Right lobe of liver (tissue), 6 donors: ENCODE measurements around the gene DOCK1. TPM values are rescaled to one million over a fixed set of nuclear protein-coding genes. Genes with fewer than 3 reads are reported as not detected.

ENCODE experiments used
- ATAC-seq, 4 donors: fragments of 200-7000 bp; cut with Tn5 transposase; one replicate each; pipeline ENCODE4 v1.9.1; 2020; ENCODE audit warnings: mild to moderate bottlenecking in 4 of 4, moderate library complexity in 4 of 4
- DNase-seq, 3 donors: peaks; one replicate each; pipeline ENCODE4 v3.0.0-alpha.2; 2020
- H3K27ac ChIP-seq, 3 donors: fragments of 200-600 bp; one replicate each; pipeline ENCODE4 v1.8.0; 2022
- H3K27me3 ChIP-seq, 2 donors: fragments of 200-600 bp; one replicate each; pipeline ENCODE4 v1.8.0; 2022
- H3K36me3 ChIP-seq, 4 donors: fragments of 200-600 bp; sonication (generic) in 1 of 4; one replicate each; pipeline versions ENCODE4 v1.5.1 to v1.8.0; 2017 to 2022; ENCODE audit warnings: control low read depth in 1 of 4
- H3K4me1 ChIP-seq, 4 donors: fragments of 200-600 bp; sonication (generic) in 1 of 4; one replicate each; pipeline versions ENCODE4 v1.5.1 to v1.8.0; 2017 to 2022; ENCODE audit warnings: control low read depth in 1 of 4
- H3K4me3 ChIP-seq, 3 donors: fragments of 200-600 bp; one replicate each; pipeline ENCODE4 v1.8.0; 2022
- H3K9me3 ChIP-seq, 4 donors: fragments of 200-600 bp; sonication (generic) in 1 of 4; one replicate each; pipeline versions ENCODE4 v1.5.1 to v1.8.0; 2017 to 2022; ENCODE audit warnings: control low read depth in 1 of 4
- POLR2A ChIP-seq: fragments of 450-650 bp; IDR thresholded peaks from one replicate; pipeline ENCODE4 v1.6.1; 2017; ENCODE audit warnings: antibody characterized with exemption, mild to moderate bottlenecking
- WGBS: methylation state at CpG from one replicate; pipeline ENCODE4 v1.1.6; 2018; ENCODE audit warnings: low coverage, low lambda C conversion rate; ENCODE audit not compliant: insufficient coverage; ENCODE audit errors: missing lambda C conversion rate; 5-methylcytosine and 5-hydroxymethylcytosine counted together
- intact Hi-C, 2 donors: fragments of 100-400 bp; cut with DNase I; formaldehyde crosslinking; loops; one replicate each; pipeline versions ENCODE4 v1.11.2 to v1.14.1; 2022
- total RNA-seq, 6 experiments: library from RNA; depleted of rRNA in 2 of 6; stranded (reverse); fragments of >200 nt in 2 of 6; fragmentation: NEBNext Ultra II Directional in 3 of 6; extraction: Animal tissue kit (Norgen Biotek cat#: 25700) in 3 of 6; gene quantifications; one replicate each; pipeline versions ENCODE4 v1.1.0 to v1.2.4, GENCODE V29; 2016 to 2023
- TF ChIP-seq, protein P1 (sequence below), 4 donors: fragments of 200-600 bp in 3 of 4; fragments of 450-650 bp in 1 of 4; IDR thresholded peaks; one replicate each; pipeline versions ENCODE4 v1.5.1 to v1.8.0; 2016 to 2022; ENCODE audit warnings: antibody characterized with exemption in 4 of 4, mild to moderate bottlenecking in 2 of 4
- donor health status: DM: no; HTN: yes; CAD: no.
- donor health status: DM: no; HTN: no; CAD: no.
- donor health status: DM: no; HTN: no; CAD: no.
- donor health status: DM: no; HTN: yes; CAD: no.
- donor health status: DM: no; HTN: yes; CAD: no.

DOCK1 gene
- total RNA-seq, 6 experiments from 2014 or later, result 13.8 to 17.8 (median 14.6) TPM

DNA sequence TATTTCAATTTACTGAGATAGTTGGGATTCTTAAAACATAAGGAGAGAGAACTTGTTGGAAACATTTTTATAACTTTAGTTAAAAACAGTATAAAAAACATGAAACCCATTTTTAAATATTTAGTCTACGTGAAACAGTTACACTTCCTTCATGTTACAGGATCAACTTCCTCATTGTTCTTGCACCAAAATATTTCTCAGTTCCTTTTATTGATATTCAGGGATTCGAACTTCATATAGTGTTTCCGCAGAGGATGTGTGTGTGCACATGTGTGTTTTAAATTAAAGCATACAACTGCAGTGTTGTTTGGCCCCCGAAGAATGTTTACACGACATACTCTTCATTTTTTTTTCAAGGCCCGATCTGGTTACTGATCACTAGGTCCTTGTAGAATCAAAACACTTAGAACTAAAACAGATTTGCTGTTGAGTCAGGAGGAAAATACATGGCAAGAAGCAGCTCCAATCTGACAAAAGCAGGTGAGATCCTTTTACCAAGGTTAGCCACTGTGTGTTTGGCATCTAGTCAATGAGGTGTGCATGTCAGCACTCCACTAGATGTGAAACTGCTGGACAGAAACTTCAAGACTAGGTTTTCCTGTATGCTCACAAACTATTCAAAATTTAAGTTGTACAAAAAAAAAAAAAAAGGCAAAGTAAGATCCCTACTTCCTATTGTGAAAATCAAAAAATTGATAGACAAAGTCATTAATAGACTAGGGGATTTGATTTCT lies 230.8 kb downstream of the DOCK1 start:
- WGBS, result 63% methylated on average over 6 of the region's 6 CpGs

DNA sequence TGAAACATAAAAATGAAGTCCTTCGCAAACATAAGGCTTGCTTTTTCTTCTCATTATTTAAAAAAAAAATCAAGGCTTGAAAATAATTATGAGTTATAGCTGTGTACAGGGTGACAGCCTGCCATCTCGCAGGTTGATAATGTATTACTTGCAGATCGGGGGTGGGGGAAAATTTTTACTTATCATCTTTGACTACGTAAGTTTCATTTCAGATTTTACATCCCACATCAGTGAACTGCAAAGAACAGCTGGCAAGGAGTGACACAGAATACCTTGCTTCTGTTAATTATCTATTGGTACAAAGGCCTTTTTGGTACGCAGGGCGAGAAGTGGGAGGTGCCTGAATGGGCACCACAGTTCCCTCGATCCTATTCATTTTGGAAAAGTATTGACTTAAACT lies 232.2 kb downstream of the DOCK1 start:
- H3K36me3 ChIP-seq, result no peaks in the 10 kb centered on the region
- no peak for DNase-seq
- no peaks in the 10 kb centered on the region for H3K9me3 ChIP-seq
- intact Hi-C loops, result no loop called here
- ATAC-seq, result no peak
- no peaks in the 10 kb centered on the region for H3K27me3 ChIP-seq
- no peak for TF ChIP-seq POLR2A
- TF ChIP-seq, protein P1, sequence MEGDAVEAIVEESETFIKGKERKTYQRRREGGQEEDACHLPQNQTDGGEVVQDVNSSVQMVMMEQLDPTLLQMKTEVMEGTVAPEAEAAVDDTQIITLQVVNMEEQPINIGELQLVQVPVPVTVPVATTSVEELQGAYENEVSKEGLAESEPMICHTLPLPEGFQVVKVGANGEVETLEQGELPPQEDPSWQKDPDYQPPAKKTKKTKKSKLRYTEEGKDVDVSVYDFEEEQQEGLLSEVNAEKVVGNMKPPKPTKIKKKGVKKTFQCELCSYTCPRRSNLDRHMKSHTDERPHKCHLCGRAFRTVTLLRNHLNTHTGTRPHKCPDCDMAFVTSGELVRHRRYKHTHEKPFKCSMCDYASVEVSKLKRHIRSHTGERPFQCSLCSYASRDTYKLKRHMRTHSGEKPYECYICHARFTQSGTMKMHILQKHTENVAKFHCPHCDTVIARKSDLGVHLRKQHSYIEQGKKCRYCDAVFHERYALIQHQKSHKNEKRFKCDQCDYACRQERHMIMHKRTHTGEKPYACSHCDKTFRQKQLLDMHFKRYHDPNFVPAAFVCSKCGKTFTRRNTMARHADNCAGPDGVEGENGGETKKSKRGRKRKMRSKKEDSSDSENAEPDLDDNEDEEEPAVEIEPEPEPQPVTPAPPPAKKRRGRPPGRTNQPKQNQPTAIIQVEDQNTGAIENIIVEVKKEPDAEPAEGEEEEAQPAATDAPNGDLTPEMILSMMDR (IDR thresholded peaks at IDR 0.05), result no peak
- H3K27ac ChIP-seq, result no peak overlapping the region
- peaks cover 0 to 3% (median 0%) of the 10 kb centered on the region in 4 donors for H3K4me1 ChIP-seq
- 87% methylated on average over 7 of the region's 7 CpGs for WGBS
- H3K4me3 ChIP-seq, result no peak overlapping the region

More for the DNA sequence above, 230.8 kb downstream of the DOCK1 start:
- H3K36me3 ChIP-seq, result no peaks in the 10 kb centered on the region
- peaks cover 0 to 3% (median 0%) of the 10 kb centered on the region in 4 donors for H3K4me1 ChIP-seq
- no peak overlapping the region for H3K4me3 ChIP-seq
- H3K27ac ChIP-seq, result no peak overlapping the region
- TF ChIP-seq, protein P1 (IDR thresholded peaks at IDR 0.05), result no peak
- TF ChIP-seq POLR2A, result no peak
- DNase-seq (no peak), ATAC-seq (no peak)
- H3K27me3 ChIP-seq, result no peaks in the 10 kb centered on the region
- no peaks in the 10 kb centered on the region for H3K9me3 ChIP-seq
- intact Hi-C loops, result no loop called here

DNA sequence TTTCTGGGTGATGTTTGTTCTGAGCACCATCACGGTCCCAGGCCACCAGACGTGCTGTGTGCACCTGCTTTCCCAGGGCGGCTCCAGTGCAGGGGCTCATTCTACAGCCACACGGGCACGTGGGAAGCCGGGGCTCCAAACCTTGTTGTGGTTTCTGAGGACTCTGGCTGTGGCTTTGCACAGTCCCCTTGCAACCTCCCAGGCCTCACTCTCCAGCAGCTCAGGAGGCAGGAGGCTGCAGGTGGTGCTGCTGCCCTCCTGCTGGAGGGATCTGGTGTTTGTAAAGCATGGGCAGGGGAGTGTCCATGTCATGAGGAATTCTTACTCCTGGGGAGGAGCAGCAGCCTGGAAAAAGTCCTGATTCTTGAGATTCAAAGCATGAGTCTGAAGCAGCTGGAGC lies 236.9 kb downstream of the DOCK1 start:
- Histone ChIP-seq H3K4me1 (no peaks in the 10 kb centered on the region), H3K27me3 (no peaks in the 10 kb centered on the region), H3K36me3 (no peaks in the 10 kb centered on the region), H3K9me3 (no peaks in the 10 kb centered on the region), H3K27ac (no peak overlapping the region), H3K4me3 (no peak overlapping the region)
- WGBS, result no CpG with 5 or more reads among the region's 6 CpGs
- no peak for TF ChIP-seq POLR2A
- TF ChIP-seq, protein P1 (IDR thresholded peaks at IDR 0.05), result no peak
- DNase-seq, result no peak
- intact Hi-C loops, result no loop called here
- ATAC-seq, result no peak

DNA sequence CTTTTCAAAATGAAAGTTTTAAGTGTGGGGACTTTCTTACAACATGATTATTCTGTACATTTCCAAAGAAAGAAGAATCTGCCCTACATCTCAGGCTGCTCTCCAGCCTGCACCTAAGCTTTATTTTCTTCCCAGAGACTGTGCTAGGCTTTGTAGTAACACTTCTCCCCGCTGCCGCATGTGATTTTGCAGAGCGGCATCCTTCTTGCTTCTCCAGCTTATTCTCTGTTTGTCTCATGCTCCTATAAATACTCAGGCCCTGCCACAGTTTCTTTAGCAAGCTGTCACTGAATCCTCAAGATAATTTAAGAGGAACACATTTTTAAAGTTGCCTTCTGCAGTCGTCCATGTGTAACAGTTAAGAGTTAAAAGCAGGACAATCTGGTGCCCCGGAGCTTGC lies 237.6 kb downstream of the DOCK1 start:
- 94% methylated on average over 5 of the region's 5 CpGs for WGBS
- TF ChIP-seq, protein P1 (IDR thresholded peaks at IDR 0.05), result no peak
- TF ChIP-seq POLR2A, result no peak
- no peaks in the 10 kb centered on the region for H3K9me3 ChIP-seq
- H3K4me1 ChIP-seq, result no peaks in the 10 kb centered on the region
- H3K4me3 ChIP-seq, result no peak overlapping the region
- DNase-seq (no peak), ATAC-seq (no peak)
- intact Hi-C loops, result no loop called here
- H3K27ac ChIP-seq, result no peak overlapping the region
- H3K27me3 ChIP-seq, result no peaks in the 10 kb centered on the region
- no peaks in the 10 kb centered on the region for H3K36me3 ChIP-seq
